Embryonic facial prominence (tissue), 1 donor: ENCODE measurements around the gene CAPZA1.

Source experiments
- DNase-seq: peaks from one replicate; pipeline ENCODE4 v3.0.0-alpha.2; 2016; ENCODE audit errors: extremely low spot score

Gene CAPZA1

GRCh38 chr1:112714313-112715263 is 95.0 kb downstream of the CAPZA1 start:
- no peak for DNase-seq

- DNase-seq: no peak
These were observed 95.8 kb downstream of the CAPZA1 start, which contains the start of gene PPM1J for GRCh38 chr1:112715264-112716053. PPM1J (minus strand) TSS chr1:112715332; CDS start chr1:112715301, 31 bp downstream.

- DNase-seq: peak; percentile 84
These were observed 96.6 kb downstream of the CAPZA1 start for GRCh38 chr1:112716133-112716720.

GRCh38 chr1:112717263-112717873 is 97.7 kb downstream of the CAPZA1 start:
- no peak for DNase-seq

- DNase-seq: no peak
These were observed 99.2 kb downstream of the CAPZA1 start for GRCh38 chr1:112718691-112719418.

GRCh38 chr1:112719706-112720105 is 100.1 kb downstream of the CAPZA1 start:
- DNase-seq: no peak

- DNase-seq: no peak
These were observed 101.2 kb downstream of the CAPZA1 start for GRCh38 chr1:112720800-112721199.
